GM12874 (cell line): ENCODE results near the gene ZFP37.

Experiments used
- CTCF ChIP-seq: IDR thresholded peaks from 2 replicates; pipeline ENCODE4 v1.5.1; 2011; ENCODE audit warnings: low read depth, mild to moderate bottlenecking, control low read depth, low read length, moderate library complexity; ENCODE audit not compliant: insufficient read depth

Gene ZFP37

GRCh38 chr9:113011911-113012381 lies 44.6 kb downstream of the ZFP37 start, which contains the start of gene ZNF883:
Gene ZNF883, minus strand, starts transcription at chr9:113012192.
- TF ChIP-seq CTCF, result no peak

GRCh38 chr9:113005777-113006176 lies 50.7 kb downstream of the ZFP37 start:
- TF ChIP-seq CTCF, result no peak

DNA sequence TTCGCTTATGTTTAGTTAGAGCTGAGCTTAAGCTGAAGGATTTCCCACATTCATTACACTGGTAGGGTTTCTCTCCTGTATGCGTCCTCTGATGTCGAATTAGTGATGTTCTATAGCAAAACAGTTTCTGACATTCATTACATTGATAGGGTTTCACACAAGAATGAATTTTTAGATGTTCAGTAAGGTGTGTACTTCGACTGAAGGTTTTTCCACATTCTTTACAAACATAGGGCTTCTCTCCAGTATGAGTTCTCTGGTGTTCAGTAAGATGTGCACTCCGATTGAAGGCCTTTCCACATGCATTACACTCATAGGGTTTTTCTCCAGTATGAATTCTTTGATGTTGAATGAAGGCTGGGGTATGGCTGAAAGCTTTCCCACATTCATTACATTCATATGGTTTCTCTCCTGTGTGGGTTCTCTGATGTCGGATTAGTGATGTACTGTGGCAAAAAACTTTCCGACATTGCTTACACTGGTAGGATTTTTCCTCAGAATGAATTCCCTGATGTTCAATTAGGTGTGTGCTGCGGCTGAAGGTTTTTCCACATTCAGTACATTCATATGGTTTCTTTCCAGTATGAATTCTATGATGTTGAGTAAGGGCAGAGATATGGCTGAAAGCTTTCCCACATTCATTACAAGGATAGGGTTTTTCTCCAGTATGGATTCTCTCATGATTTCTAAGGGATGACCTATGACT lies 59.1 kb downstream of the ZFP37 start:
- TF ChIP-seq CTCF, result no peak
